ENCODE data around the gene TJP1.

DNA sequence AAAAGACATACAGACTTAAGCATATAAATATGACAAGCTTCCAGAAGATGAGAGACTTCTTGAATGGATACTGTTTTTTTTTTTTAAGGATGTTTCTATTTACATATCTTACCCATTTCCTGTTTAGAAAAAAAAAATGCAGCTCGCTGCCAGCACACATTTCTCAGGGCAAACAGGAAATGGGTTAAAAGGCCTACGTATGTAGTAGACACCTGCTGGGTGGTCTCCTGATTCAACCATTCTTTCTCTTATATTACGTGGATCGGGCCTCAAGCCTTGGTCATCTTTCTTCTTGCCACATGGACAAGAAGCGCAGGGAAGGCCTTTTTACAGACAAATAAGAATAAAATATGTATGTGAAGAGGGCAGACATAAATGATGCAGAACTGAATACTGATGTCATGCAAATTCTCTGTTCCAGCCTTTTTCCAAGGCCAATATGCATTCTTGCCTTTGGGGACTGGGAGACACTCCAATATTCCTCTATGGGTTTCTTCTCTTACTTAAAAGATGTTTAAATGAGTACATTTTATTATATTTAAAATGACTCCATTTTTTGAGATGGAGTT lies 35.0 kb upstream of the TJP1 start:
- TF ChIP-seq ZBTB21 (CRISPR knock-in tag; IDR thresholded peaks at IDR 0.05; ENCODE audit: borderline replicate concordance): no peak
- TF ChIP-seq, protein P1, sequence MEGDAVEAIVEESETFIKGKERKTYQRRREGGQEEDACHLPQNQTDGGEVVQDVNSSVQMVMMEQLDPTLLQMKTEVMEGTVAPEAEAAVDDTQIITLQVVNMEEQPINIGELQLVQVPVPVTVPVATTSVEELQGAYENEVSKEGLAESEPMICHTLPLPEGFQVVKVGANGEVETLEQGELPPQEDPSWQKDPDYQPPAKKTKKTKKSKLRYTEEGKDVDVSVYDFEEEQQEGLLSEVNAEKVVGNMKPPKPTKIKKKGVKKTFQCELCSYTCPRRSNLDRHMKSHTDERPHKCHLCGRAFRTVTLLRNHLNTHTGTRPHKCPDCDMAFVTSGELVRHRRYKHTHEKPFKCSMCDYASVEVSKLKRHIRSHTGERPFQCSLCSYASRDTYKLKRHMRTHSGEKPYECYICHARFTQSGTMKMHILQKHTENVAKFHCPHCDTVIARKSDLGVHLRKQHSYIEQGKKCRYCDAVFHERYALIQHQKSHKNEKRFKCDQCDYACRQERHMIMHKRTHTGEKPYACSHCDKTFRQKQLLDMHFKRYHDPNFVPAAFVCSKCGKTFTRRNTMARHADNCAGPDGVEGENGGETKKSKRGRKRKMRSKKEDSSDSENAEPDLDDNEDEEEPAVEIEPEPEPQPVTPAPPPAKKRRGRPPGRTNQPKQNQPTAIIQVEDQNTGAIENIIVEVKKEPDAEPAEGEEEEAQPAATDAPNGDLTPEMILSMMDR (IDR thresholded peaks at IDR 0.05): no peak
- TF ChIP-seq JUN (CRISPR knock-in tag; IDR thresholded peaks at IDR 0.05): no peak
- TF ChIP-seq, protein P2, sequence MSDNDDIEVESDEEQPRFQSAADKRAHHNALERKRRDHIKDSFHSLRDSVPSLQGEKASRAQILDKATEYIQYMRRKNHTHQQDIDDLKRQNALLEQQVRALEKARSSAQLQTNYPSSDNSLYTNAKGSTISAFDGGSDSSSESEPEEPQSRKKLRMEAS (CRISPR knock-in tag; IDR thresholded peaks at IDR 0.05): no peak
